PC-9 (cell line): ENCODE measurements around the gene RAB41.

Source experiments
- EZH2 ChIP-seq: fragments of 200-600 bp; sonication (generic); IDR thresholded peaks from 2 replicates; pipeline ENCODE4 v1.8.0; 2017; ENCODE audit warnings: antibody characterized with exemption, low read depth
- TF ChIP-seq, protein P1 (sequence below): fragments of 200-600 bp; sonication (generic); conservative IDR thresholded peaks from 2 replicates; pipeline ENCODE4 v1.6.1; 2017; ENCODE audit warnings: mixed run types, antibody characterized with exemption, mild to moderate bottlenecking, moderate library complexity

GRCh38 chrX:70247252-70247651 lies 34.7 kb upstream of the RAB41 start:
- TF ChIP-seq, protein P1, sequence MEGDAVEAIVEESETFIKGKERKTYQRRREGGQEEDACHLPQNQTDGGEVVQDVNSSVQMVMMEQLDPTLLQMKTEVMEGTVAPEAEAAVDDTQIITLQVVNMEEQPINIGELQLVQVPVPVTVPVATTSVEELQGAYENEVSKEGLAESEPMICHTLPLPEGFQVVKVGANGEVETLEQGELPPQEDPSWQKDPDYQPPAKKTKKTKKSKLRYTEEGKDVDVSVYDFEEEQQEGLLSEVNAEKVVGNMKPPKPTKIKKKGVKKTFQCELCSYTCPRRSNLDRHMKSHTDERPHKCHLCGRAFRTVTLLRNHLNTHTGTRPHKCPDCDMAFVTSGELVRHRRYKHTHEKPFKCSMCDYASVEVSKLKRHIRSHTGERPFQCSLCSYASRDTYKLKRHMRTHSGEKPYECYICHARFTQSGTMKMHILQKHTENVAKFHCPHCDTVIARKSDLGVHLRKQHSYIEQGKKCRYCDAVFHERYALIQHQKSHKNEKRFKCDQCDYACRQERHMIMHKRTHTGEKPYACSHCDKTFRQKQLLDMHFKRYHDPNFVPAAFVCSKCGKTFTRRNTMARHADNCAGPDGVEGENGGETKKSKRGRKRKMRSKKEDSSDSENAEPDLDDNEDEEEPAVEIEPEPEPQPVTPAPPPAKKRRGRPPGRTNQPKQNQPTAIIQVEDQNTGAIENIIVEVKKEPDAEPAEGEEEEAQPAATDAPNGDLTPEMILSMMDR = no peak
- no peak for TF ChIP-seq EZH2
